SKM-1 (cell line): Measurements from ENCODE around the gene CCPG1.

Experiments used
- DNase-seq: peaks from one replicate; lab custom pipeline; 2025; ENCODE audit not compliant: unreplicated experiment; lab: John Stamatoyannopoulos, UW

The CCPG1 gene

GRCh38 chr15:55320963-55321362, 87.2 kb downstream of the CCPG1 start:
- no peak for DNase-seq

- DNase-seq = no peak
These were observed 88.0 kb downstream of the CCPG1 start for GRCh38 chr15:55320238-55320550.

GRCh38 chr15:55319537-55320237, 88.5 kb downstream of the CCPG1 start:
- DNase-seq = no peak

- peak; percentile 79 for DNase-seq
These were observed 89.3 kb downstream of the CCPG1 start, which contains the start of the genes PIGB and PIGBOS1 for GRCh38 chr15:55318588-55319494. Gene PIGB (plus strand): TSS chr15:55319222. CDS start chr15:55319251, 29 bp downstream. Gene PIGBOS1 (minus strand): TSS chr15:55319123. CDS start chr15:55317792, 1,331 bp downstream.
